GM18499 (cell line): ENCODE results near the gene PRDM10.

Experiments
- ATAC-seq: cut with Tn5 transposase; IDR thresholded peaks from one replicate; pipeline ENCODE4 v1.9.1; 2021; ENCODE audit warnings: moderate number of reproducible peaks; ENCODE audit not compliant: insufficient read depth, unreplicated experiment

The PRDM10 gene

DNA sequence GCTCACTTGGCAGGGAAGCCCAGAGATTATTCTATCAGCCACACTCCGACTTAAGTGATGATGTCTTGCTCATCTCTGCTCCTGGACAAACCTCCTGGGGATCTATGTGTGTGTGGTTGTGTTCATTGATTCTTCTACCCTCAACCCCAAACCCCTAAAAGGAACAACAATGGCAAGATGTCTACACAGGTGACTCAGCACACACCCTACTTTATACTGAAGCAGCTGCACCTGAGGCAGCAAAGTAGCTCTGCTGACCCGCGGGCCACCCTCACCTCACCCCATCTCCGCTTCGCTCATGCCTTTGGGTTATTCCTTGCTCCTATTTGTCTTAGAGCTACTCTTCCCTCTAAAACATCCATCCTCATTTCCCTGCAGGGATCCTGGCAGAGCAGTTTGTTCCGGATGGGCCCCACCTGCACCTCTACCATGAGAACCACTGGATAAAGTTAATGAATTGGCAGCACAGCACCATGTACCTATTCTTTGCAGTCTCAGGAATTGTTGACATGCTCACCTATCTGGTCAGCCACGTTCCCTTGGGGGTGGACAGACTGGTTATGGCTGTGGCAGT is 148.3 kb downstream of the PRDM10 start:
- ATAC-seq: no peak

DNA sequence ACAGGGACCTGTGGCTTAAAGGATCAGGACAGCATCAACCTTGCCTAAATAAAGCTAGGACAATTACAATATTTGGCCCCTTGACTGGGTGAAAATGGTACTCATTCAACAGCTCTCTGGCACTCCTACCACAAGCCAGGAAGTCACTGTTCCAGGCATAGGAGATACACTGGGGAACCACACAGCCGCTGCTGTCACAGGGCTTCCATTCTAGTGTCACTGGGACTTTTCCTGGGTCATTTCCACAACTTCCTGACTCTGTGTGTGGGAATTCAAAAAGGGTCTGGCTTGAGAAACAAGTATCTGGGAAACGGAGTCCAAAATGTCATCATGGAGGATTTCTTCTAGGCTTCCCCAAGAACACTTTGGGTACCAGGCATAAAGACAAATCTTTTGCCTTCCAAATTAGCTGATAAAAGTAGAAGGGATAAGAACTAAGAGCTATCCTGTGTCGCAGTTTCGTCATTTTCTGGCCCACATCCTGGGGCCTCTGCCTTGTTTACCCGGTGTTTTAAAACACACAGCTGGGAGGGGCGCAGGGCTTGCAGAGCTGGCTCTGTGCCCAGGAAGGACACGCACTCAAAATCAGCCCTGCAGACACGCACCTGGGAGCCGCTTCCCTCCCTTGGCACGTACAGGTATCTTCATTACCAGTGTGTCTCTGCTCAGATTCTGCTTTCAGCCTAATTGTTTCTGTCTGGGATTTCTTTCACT is 149.0 kb downstream of the PRDM10 start:
- no peak for ATAC-seq

DNA sequence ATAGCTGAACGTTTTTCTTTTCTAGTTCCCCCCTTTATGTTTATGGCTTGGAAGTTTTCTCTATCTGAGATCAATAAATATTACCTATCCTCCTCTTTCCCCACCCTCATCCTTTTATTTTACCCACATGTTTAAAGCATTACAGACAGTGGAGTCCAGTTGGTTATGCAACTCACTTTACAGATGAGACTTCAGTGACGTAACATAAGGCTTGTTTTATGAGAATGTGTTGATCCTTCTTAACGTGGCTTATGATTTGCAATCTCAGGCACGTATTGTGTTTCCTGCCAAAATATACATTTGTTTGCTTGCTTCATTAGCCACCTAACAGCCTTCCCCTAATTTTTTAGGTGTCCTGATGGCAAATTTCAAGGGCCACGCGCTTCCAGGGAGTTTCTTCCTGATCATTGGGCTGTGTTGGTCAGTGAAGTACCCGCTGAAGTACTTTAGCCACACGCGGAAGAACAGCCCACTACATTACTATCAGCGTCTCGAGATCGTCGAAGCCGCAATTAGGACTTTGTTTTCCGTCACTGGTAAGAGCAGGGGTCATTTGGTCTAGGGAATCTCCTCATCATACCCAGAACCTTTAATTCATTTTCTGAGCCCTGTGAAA is 150.4 kb downstream of the PRDM10 start:
- ATAC-seq: no peak
